K562 (cell line): Measurements from ENCODE around the gene LST1. TPM values are rescaled to one million over a fixed set of nuclear protein-coding genes. Genes with fewer than 3 reads are reported as not detected.

ENCODE experiments used
- MAZ ChIP-seq, 2 experiments: fragments of 450-650 bp in 1 of 2; sonication (generic) in 1 of 2; formaldehyde crosslinking; IDR thresholded peaks in 1 of 2; conservative IDR thresholded peaks in 1 of 2; 2 replicates each; pipeline versions ENCODE4 v1.4.0 to v1.5.0; 2020; ENCODE audit warnings: mild to moderate bottlenecking in 1 of 2, missing genetic modification reagents in 1 of 2
- NR2F6 ChIP-seq: fragments of 450-650 bp; formaldehyde crosslinking; IDR thresholded peaks from 2 replicates; pipeline ENCODE4 v1.4.0; 2020; ENCODE audit warnings: mild to moderate bottlenecking
- SREBF2 ChIP-seq: sonication (generic); formaldehyde crosslinking; IDR thresholded peaks from 2 replicates; pipeline ENCODE4 v1.4.0; 2020; ENCODE audit warnings: mild to moderate bottlenecking, missing genetic modification reagents
- TAF1 ChIP-seq: IDR thresholded peaks from 2 replicates; pipeline ENCODE4 v1.6.1; 2011; ENCODE audit warnings: mild to moderate bottlenecking, low read length, moderate library complexity; ENCODE audit not compliant: insufficient read depth, control insufficient read depth, severe bottlenecking; ENCODE audit errors: extremely low read depth
- TGIF2 ChIP-seq: sonication (generic); formaldehyde crosslinking; IDR thresholded peaks from 2 replicates; pipeline ENCODE4 v1.8.1; 2022; ENCODE audit warnings: mild to moderate bottlenecking, missing genetic modification reagents, moderate library complexity
- THRA ChIP-seq: fragments of 450-650 bp; IDR thresholded peaks from 2 replicates; pipeline ENCODE4 v1.6.1; 2017; ENCODE audit warnings: mild to moderate bottlenecking, moderate library complexity
- ZNF311 ChIP-seq: fragments of 250-450 bp; sonication (Bioruptor Pico); IDR thresholded peaks from 2 replicates; pipeline ENCODE4 v1.4.0; 2020; ENCODE audit warnings: mild to moderate bottlenecking, moderate library complexity
- ZNF347 ChIP-seq: fragments of 450-650 bp; formaldehyde crosslinking; IDR thresholded peaks from 2 replicates; pipeline ENCODE4 v1.4.0; 2020; ENCODE audit warnings: low read depth, mild to moderate bottlenecking, moderate library complexity
- ZNF445 ChIP-seq: fragments of 250-450 bp; sonication (Bioruptor Pico); IDR thresholded peaks from 2 replicates; pipeline ENCODE4 v1.4.0; 2020; ENCODE audit warnings: low read depth, mild to moderate bottlenecking, moderate library complexity
- ZNF76 ChIP-seq: fragments of 250-450 bp; sonication (Bioruptor Pico); IDR thresholded peaks from 2 replicates; pipeline ENCODE4 v1.4.0; 2020; ENCODE audit warnings: mild to moderate bottlenecking, moderate library complexity, borderline replicate concordance
- polyA plus RNA-seq, 8 experiments: library from polyadenylated mRNA; depleted of rRNA in 4 of 8; stranded (reverse) in 5 of 8; unstranded in 3 of 8; fragments of >200 nt; fragmentation: Nextera tagmentation in 2 of 8; fragmentation: Illumina TruSeq in 1 of 8; extraction: Ambion mirVana in 2 of 8; extraction: Trizol in 1 of 8; gene quantifications; 2 replicates each; pipeline versions ENCODE4 v1.2.1 to v1.2.3, GENCODE V29; 2011 to 2014; ENCODE audit warnings: inconsistent platforms in 1 of 8, missing spikeins in 1 of 8
- total RNA-seq, 7 experiments: library from RNA; depleted of rRNA in 6 of 7; stranded (reverse); fragments of >200 nt in 6 of 7; fragmentation: Illumina TruSeq in 2 of 7; extraction: Trizol in 2 of 7; gene quantifications; 2 replicates each; pipeline versions ENCODE4 v1.2.1 to v1.2.3, GENCODE V29; 2011 to 2021; ENCODE audit warnings: low replicate concordance in 1 of 7
- TF ChIP-seq, protein P1 (sequence below): fragments of 450-650 bp; IDR thresholded peaks from 2 replicates; pipeline ENCODE4 v1.6.1; 2016; ENCODE audit warnings: low read depth
- TF ChIP-seq, protein P2 (sequence below): sonication (generic); formaldehyde crosslinking; IDR thresholded peaks from 2 replicates; pipeline ENCODE4 v1.8.0; 2022; ENCODE audit warnings: mild to moderate bottlenecking, missing genetic modification reagents

The LST1 gene
- total and polyA plus RNA-seq, 9 of the 15 experiments (the other 6 are each of a cell fraction or from before 2014, with no cell fraction given), result 0.82 to 7.8 (median 1.7) TPM

DNA sequence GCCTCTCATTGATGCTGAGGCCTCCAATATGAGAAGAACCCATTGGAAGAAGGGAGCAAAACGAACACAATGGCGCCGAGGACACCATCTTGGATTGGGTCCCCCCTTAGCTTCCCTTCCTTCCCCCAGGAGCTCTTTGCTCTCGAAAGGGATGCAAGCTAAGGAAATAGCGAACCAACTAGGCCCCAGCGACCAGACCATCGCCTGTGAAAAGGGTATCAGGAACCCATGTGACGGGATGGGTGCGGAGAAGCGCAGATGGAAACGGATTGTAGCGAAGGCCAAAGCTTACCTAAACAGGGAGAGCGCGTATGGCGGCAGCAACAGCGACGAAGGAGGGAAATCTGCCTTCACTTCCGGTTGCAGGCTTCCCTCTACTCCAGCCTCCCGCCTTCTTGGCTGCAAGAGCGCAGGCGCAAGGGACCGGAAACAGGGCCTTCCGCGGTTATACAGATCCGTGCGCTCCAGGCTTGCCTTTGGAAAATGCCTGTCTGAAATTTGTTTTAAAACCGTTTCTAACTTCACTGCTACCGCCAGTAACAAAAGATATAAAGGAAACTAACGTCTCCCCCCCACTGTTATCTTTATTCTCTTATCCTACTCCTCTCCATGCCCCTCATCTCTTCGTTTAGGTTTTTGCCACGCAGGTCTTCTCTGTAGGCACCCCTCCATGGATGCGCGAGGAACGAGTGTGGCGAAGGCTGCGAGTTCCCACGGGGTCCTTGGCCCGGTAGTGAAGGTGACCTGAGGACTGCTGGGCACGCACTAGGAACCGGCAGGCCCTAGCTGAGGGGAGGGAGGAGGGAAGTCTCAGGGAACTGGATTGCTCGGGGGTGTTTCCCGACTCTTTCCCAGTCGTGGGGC lies 44.2 kb upstream of the LST1 start, which contains the start of gene DDX39B (continued):
- no peak for TF ChIP-seq ZNF347 (CRISPR knock-in tag)
- TF ChIP-seq TGIF2 (CRISPR knock-in tag), result no peak; the same call in 1 of the 2 replicates
- TF ChIP-seq ZNF445 (CRISPR knock-in tag), result 0 out of 2 replicates have a peak, but pooled peaks have one; percentile 16
- 0 out of 2 replicates have a peak, but pooled peaks have one; percentile 63 for TF ChIP-seq ZNF76 (CRISPR knock-in tag)
- peak; percentile 87; the same call in 1 of the 2 replicates for TF ChIP-seq SREBF2 (CRISPR knock-in tag)
- TF ChIP-seq, protein P1, sequence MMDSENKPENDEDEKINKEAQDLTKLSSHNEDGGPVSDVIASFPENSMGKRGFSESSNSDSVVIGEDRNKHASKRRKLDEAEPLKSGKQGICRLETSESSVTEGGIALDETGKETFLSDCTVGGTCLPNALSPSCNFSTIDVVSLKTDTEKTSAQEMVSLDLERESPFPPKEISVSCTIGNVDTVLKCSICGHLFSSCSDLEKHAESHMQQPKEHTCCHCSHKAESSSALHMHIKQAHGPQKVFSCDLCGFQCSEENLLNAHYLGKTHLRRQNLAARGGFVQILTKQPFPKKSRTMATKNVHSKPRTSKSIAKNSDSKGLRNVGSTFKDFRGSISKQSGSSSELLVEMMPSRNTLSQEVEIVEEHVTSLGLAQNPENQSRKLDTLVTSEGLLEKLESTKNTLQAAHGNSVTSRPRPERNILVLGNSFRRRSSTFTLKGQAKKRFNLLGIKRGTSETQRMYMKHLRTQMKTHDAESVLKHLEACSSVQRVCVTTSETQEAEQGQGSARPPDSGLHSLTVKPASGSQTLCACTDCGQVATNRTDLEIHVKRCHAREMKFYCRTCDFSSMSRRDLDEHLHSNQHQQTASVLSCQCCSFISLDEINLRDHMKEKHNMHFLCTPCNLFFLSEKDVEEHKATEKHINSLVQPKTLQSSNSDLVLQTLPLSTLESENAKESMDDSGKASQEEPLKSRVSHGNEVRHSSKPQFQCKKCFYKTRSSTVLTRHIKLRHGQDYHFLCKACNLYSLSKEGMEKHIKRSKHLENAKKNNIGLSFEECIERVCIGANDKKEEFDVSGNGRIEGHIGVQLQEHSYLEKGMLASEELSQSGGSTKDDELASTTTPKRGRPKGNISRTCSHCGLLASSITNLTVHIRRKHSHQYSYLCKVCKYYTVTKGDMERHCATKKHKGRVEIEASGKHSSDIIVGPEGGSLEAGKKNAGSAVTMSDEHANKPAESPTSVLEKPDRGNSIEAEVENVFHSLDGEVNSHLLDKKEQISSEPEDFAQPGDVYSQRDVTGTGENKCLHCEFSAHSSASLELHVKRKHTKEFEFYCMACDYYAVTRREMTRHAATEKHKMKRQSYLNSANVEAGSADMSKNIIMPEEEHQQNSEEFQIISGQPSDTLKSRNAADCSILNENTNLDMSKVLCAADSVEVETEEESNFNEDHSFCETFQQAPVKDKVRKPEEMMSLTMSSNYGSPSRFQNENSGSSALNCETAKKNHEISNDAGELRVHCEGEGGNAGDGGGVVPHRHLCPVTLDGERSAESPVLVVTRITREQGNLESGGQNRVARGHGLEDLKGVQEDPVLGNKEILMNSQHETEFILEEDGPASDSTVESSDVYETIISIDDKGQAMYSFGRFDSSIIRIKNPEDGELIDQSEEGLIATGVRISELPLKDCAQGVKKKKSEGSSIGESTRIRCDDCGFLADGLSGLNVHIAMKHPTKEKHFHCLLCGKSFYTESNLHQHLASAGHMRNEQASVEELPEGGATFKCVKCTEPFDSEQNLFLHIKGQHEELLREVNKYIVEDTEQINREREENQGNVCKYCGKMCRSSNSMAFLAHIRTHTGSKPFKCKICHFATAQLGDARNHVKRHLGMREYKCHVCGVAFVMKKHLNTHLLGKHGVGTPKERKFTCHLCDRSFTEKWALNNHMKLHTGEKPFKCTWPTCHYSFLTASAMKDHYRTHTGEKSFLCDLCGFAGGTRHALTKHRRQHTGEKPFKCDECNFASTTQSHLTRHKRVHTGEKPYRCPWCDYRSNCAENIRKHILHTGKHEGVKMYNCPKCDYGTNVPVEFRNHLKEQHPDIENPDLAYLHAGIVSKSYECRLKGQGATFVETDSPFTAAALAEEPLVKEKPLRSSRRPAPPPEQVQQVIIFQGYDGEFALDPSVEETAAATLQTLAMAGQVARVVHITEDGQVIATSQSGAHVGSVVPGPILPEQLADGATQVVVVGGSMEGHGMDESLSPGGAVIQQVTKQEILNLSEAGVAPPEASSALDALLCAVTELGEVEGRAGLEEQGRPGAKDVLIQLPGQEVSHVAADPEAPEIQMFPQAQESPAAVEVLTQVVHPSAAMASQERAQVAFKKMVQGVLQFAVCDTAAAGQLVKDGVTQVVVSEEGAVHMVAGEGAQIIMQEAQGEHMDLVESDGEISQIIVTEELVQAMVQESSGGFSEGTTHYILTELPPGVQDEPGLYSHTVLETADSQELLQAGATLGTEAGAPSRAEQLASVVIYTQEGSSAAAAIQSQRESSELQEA, result no peak
- TF ChIP-seq THRA, result peak; percentile 66
- peak; percentile 91 for TF ChIP-seq NR2F6 (CRISPR knock-in tag)
- TF ChIP-seq, protein P2, sequence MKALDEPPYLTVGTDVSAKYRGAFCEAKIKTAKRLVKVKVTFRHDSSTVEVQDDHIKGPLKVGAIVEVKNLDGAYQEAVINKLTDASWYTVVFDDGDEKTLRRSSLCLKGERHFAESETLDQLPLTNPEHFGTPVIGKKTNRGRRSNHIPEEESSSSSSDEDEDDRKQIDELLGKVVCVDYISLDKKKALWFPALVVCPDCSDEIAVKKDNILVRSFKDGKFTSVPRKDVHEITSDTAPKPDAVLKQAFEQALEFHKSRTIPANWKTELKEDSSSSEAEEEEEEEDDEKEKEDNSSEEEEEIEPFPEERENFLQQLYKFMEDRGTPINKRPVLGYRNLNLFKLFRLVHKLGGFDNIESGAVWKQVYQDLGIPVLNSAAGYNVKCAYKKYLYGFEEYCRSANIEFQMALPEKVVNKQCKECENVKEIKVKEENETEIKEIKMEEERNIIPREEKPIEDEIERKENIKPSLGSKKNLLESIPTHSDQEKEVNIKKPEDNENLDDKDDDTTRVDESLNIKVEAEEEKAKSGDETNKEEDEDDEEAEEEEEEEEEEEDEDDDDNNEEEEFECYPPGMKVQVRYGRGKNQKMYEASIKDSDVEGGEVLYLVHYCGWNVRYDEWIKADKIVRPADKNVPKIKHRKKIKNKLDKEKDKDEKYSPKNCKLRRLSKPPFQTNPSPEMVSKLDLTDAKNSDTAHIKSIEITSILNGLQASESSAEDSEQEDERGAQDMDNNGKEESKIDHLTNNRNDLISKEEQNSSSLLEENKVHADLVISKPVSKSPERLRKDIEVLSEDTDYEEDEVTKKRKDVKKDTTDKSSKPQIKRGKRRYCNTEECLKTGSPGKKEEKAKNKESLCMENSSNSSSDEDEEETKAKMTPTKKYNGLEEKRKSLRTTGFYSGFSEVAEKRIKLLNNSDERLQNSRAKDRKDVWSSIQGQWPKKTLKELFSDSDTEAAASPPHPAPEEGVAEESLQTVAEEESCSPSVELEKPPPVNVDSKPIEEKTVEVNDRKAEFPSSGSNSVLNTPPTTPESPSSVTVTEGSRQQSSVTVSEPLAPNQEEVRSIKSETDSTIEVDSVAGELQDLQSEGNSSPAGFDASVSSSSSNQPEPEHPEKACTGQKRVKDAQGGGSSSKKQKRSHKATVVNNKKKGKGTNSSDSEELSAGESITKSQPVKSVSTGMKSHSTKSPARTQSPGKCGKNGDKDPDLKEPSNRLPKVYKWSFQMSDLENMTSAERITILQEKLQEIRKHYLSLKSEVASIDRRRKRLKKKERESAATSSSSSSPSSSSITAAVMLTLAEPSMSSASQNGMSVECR (CRISPR knock-in tag), result peak; percentile 14; the same call in 1 of the 2 replicates
- TF ChIP-seq MAZ (CRISPR knock-in tag; conservative IDR thresholded peaks at IDR 0.05 in 1 of 2, IDR thresholded peaks at IDR 0.05 in 1 of 2), result peak; percentile 72 to 89
- TF ChIP-seq ZNF311 (CRISPR knock-in tag), result no peak
- peak; percentile 99 for TF ChIP-seq TAF1
